ENCODE measurements around the gene HADHA. TPM values are rescaled to one million over a fixed set of nuclear protein-coding genes. Genes with fewer than 3 reads are reported as not detected.
"Not testable (repeated sequence)": the region's sequence is repeated elsewhere in the genome, so short reads cannot be mapped to it uniquely, and the experiment has no call there.

HADHA gene
- total RNA-seq (ENCODE audit: insufficient read depth, low replicate concordance) = 102 TPM

DNA sequence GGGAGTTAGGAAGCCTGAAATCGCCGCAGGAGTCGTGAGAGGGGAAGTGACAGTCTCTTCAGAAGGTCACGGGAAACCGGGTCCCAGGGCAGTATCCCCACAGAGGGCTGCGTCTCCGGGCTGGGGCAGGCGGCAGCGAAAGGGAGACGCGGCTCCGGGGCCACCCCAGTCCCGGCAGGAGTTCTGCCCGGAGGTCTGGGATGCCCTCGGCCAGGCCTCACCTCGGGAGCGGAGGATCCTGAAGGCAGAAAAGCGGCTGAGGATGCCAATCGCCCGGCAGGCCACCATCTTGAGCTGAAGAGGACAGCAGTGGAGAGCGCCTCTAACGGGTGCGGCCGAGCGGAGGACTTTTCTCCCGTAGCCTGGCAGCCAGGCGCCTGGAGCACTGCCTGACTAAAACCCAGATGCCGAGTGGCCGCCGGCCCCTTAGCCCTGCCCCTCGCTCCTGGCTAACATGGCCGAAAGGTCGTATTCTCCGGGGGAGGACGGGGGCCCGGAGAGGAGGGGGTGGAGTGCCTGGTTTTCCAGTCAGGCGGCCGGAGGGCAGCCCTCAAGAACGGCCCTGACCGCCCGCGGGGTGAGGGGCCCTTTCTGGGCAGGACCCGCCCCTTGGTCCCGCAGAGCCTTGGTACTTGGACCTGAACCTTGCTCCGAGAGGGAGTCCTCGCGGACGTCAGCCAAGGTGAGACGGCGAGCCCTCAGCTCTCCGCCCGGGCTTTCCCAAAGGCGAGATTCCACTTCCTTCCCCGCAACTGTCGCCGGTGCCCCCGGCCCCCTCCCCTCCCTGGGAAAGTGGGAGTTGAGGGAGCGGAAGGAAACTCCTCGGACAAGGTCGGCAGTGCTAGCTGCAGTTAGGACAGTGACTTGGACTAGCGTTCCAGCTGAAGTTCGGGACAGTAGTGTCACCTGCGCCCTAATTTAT, at the start of gene HADHA, which contains the start of gene HADHB:
Gene HADHA (minus strand): TSS at position 324 of the 922 bp plus-strand sequence. CDS start 36 bp downstream, at position 288.
Gene HADHB (plus strand): TSS at position 631 of the 922 bp plus-strand sequence. CDS start 9,316 bp downstream, outside the sequence.
- DNase-seq (ENCODE audit: low spot score) = peak; percentile 94

DNA sequence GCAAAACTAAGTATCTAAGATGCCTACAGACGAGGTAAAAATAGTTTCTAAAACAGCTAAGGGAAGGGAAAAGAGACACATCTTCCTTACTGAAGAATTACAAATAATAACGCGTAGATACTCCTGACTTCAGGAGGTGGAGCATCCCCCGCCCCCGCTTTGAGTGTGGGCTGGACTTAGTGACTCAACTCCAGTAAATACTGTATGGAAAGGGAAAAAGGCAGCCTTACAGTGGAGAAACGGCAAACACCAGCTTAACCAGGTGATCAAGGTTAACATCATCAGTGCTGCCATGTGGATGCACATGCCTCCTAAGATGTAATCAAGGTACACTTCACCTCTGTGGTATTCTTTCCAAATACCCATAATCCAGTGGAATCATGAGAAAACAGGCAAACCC, 48.2 kb upstream of the HADHA start:
- peak; percentile 14 for DNase-seq (ENCODE audit: low spot score)

DNA sequence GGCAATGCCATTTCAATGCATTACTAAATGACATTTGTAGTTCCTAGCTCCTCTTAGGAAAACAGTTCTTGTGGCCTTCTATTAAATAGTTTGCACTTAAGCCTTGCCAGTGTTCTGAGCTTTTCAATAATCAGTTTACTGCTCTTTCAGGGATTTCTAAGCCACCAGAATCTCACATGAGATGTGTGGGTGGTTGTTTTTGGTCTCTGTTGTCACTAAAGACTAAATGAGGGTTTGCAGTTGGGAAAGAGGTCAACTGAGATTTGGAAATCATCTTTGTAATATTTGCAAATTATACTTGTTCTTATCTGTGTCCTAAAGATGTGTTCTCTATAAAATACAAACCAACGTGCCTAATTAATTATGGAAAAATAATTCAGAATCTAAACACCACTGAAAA, 45.6 kb upstream of the HADHA start:
- no peak for DNase-seq (ENCODE audit: low spot score)

DNA sequence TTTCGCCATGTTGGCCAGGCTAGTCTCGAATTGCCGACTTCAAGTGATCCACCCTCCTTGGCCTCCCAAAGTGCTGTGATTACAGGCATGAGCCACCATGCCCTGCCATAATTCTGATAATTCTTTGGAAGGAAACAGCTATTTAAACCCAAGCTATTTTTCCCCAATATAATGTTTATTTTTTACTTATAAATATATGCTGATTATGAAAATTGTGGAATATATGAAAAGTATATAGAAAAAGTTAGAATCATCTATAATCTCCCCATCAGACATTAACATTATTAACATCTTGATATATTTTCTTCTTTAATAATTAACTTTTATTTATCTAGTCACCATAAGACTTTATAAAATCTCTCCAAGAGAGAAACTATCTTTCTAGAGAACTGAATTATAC, 41.5 kb upstream of the HADHA start:
- no peak for DNase-seq (ENCODE audit: low spot score)

DNA sequence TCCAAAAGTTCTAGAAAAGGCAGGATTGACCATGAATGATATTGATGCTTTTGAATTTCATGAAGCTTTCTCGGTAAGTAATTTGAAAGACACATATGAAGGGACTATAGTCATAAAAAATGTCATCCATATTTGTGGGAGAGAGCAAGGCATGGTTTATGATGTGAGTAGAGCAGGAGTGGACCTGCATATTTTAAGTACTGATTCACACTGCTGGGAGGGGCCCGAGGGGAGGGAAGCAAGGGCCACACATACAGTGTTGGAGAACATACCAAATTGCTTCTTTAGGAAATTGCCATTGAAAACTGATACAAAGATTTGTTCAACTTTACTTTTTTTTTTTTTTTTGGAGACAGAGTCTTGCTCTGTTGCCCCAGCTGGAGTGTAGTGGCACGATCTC, 39.7 kb upstream of the HADHA start:
- no peak for DNase-seq (ENCODE audit: low spot score)

DNA sequence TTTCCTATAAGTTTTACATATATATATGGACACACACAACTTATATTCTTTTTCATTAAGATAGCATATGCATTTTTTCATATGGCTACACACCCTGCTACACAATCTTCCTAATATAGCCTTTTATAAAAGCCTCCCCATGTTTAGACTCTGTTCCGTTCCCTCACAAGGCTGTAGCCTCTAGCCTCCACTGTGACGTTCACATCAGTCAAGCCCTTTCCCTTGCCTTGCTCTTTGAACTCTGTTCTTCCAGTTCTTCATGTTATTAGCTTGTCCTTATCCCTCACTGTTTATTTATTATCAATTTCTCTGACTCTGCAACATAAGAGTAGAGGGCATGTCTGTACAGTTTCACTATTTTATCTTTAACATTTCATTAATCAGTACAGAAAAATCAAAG, 39.2 kb upstream of the HADHA start:
- DNase-seq (ENCODE audit: low spot score) = no peak

DNA sequence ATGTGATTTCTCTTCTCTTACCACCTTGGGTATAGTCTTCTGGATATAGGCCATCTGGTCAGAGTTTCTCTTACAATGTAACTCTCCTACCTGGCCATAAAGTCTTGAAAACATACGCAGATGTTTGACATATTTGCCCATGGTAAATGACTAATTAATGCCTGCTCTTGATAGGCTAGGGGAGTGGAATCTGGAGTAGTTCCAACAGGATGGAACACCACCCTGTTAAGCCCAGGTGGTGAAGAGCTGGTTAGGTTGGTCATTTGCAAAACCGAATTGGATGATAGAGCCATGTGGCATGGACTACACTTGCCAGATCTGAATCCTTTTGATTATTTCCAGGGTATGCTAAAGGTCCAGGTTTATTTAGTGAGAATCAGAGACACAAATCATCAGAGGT, 36.8 kb upstream of the HADHA start:
- no peak for DNase-seq (ENCODE audit: low spot score)

DNA sequence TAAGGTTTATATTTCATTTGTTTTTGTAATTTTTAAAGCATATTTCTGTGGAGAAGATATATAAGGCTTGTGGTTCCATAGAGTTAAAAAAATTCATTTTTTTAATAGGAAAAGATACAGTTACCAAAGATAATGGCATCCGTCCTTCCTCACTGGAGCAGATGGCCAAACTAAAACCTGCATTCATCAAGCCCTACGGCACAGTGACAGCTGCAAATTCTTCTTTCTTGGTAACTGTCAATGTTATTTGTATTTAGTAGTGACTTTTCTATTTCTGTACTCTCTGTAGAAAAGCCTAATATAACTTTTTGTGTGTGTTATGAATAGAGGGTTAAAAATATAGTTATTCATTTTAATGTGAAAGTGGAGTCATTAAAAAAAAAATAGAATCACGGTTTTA, 35.5 kb upstream of the HADHA start:
- no peak for DNase-seq (ENCODE audit: low spot score)

DNA sequence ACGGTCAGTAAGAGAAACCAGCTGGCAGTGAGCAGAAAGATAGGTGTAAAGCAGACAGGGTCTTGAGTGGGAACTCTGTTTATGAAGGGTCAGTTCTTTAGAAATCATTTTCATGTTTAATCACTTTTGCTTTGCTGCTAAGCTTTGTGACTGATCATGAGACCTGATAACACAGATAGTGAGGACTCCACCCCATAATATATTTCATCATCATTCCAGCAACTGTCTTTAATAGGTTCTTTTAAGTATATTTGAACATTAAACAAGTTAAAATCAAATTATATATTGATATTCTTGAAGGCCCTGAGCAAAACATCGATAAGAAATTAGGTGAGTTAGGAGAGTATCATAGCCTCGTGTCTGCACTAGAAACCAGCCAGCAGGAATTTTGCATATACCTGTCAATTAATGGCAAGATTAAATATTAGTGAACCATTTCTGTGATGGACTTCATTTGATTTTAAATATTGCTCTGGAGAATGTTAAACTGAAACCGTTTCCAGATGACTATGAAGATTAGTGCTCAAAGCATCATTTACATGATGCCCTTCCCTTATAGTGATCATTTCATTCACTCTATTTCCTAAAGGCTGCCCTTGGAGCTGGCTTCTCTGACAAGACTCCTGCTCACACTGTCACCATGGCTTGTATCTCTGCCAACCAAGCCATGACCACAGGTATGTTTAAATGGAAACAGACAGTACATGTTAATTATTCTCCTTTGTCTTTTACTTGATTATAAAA, 32.2 kb upstream of the HADHA start:
- DNase-seq (ENCODE audit: low spot score) = no peak

DNA sequence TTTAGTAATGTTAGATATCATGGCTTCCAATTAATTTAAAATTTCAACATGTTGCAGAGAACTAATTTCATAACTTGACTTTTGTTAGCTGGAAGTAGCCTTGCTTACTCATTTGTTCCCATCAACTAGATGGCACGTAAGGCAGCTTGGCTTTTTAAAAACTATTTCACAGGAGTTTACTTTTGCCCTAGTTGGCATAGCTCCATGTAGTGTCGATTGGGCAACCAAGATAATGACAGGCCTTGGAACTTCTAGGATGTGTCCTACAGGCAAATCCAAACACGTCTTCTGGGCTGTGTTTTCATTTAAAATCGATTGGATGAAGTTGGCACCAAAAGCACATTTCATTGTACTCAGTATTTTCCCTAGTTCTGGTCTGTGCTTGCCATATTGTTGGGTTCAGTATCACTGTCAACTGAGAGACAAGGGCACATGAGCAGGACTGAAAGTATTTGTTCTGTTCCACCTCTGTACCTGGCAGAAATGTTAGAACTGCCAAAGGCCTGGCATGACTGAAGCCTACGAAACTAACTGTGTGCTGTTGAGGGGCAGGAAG, 29.7 kb upstream of the HADHA start:
- DNase-seq (ENCODE audit: low spot score) = peak; percentile 39

DNA sequence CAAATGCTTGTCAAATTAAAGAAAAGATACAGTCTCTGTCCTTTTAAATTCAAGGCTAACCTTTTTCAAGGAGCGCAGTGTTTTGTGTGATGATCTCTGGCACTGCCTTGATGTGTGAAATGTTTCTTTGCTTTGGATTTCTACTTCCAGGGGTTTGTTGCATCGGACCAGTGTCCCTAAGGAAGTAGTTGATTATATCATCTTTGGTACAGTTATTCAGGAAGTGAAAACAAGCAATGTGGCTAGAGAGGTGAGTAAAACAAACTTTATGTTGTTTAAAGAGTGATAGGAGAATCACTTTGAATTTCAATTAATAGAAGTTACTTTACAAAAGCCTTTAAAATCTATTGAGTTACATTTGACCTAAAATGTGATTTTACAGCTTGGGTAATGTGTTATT, 29.1 kb upstream of the HADHA start:
- DNase-seq (ENCODE audit: low spot score) = no peak

DNA sequence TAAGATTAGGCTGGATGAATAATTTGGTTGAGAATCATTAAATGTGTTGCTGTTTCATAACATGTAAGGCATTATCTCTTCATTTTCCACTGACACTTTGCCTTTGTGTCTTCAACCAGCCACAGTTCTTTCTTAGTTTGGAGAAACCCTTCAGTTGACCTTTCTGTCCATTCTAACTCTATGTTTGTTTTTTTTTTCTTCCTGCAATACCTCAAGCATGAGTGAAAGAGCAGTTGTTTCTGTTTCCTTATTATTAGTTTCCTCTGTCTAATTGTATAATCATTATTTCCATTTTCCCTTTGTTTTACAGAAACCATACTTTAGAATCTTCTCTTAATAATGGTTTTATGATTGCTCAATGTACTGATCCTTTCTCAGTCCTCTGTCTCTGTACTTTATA, 25.9 kb upstream of the HADHA start:
- DNase-seq (ENCODE audit: low spot score) = no peak

DNA sequence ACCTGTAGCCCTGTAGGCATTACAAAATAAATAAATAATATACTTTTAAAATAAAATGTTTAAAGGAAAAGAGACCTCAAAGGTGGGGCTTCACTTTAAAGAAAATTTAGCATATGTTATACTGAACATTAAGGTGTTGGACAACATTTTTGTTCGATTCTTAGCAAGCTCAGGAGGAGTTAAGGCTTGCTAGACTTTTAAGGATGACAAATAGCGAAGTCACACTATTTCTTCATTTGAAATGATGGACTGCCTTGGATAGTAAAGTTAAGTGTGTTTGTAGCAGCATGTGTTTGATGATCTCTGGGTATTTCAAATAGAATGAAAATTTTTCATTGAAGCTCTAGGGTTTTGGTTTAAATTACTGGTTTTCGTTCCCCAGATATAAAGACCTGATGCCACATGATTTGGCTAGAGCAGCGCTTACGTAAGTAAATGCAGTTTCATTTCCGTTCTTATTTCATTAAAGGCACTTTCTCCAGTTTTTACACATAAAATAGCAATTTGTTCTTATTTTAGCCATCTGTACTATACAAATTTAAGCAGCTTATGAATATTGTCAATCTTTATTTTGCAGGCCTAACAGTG, 25.2 kb upstream of the HADHA start:
- DNase-seq (ENCODE audit: low spot score) = no peak

DNA sequence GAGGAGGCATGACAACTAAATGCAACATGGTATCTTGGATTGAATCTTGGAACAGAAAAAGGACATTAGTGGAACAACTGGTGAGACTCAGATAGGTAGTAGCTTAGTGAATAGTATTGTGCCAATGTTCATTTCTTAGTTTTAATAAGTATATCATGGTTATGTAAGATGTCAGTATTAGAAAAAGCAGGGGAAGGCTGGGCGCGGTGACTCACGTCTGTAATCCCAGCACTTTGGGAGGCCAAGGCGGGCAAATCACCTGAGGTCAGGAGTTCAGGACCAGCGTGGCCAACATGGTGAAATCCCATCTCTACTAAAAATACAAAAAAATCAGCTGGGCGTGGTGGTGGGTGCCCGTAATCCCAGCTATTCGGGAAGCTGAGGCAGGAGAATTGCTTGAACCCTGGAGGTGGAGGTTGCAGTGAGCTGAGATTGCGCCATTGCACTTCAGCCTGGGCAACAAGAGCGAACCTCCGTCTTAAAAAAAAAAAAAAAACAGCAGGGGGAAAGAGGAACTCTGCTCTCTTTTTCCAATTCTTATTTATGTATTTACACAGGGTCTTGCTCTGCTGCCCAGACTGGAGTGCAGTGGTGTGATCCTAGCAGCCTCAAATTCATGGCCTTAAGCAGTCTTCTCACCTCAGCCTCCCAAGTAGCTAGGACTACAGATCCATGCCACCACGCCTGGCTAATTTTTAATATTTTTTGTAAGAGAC, 24.4 kb upstream of the HADHA start:
- not testable (repeated sequence) for DNase-seq (ENCODE audit: low spot score)

DNA sequence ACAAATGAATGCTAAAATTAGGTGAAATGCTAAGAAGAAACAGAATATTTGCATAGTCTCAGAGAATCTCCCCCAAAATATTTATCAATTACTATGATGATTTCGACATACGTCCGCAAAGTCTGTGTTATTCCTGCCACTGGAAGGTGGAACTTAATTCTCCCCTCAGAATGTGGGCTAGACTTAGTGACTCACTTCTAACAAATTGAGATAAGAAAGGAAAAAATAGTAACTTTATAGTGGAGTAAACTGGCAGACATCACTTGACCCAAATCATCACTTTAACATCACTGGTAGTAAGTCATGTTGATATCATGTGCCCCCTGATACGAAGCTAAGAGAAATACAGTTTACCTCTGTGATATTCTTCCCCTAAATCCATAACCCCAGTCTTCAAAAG, 23.8 kb upstream of the HADHA start:
- no peak for DNase-seq (ENCODE audit: low spot score)

DNA sequence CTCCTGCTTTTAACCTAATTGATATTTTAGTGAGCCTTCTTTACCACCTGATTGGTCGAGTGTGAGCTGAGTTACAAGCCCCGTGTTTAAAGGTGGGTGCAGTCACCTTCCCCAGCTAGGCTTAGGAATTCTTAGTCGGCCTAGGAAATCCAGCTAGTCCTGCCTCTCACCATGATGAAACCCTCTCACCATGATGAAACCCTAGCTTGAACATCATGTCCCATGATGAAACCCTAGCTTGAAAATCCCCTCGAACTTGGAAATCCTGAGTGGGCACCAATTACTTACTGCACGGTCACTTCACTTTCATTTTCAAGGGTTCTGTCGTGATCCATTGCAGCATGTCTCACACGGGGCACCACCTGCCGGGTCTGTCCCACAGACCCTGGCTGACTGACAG, 14.4 kb upstream of the HADHA start:
- not testable (repeated sequence) for DNase-seq (ENCODE audit: low spot score)

DNA sequence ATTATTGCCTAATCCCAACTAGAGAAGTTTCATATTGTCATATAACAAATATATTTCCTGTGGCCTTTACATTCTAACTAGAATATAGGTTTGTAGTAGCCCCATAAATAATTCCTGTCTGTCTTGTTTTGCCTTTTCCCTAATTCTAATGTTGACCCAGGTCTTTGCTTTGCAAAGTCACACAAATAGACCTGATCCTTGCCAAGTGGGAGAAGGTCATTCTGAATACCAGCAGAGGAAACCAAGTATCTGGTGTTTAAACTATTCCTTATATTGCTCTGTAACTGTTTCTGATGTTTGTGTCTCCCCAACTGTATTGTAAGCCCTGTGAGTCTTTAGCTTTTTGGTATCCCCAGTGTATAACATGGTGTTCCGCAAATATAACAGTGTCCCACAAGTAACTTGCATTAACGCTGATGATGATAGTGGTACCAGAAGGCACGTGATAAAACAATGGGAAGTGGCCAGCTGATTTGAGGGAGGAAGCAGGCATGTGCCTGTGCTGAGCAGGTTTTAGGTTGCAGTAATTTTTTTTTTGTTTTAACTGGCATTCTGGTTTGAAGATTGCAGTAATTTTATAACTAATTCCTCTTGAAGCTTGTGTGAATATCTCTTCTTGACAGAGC, 11.4 kb upstream of the HADHA start:
- DNase-seq (ENCODE audit: low spot score) = no peak

DNA sequence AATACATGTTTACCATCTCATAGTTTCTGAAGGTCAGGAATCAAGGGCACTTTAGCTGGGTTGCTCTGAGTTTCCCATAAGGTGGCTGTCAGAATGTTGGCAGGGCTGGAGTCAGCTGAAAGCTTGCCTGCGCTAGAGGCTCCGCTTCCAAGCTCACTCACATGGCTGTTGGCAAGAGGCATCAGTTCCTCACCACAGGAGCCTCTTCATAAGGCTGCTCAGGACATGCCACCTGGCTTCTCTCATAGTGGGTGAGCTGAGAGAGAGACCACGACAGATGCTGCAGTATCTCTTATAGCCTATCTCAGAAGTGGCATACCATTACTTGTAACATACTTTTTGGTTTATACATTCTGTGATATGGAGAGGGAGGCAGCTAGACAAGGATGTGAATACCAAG, 7.5 kb upstream of the HADHA start:
- DNase-seq (ENCODE audit: low spot score) = no peak

DNA sequence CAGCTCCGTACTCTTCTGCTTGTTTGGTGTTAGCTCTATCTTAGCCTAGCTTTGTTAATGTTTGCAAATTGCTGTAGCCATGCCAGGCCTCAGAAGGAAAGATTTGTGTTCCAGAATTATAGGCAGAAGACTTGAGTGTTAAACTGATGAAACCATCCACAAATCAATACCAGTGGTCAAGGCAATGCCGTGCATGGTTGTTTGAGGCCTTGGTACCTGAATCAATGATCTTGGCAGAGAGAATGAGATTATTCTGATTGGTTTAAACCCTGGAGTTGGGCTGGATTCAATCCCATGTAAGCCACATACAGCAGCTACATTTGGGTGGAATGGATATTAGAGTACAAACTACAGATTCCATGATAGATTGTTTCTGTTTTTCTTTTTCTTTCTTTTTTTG, 5.2 kb upstream of the HADHA start:
- no peak for DNase-seq (ENCODE audit: low spot score)

DNA sequence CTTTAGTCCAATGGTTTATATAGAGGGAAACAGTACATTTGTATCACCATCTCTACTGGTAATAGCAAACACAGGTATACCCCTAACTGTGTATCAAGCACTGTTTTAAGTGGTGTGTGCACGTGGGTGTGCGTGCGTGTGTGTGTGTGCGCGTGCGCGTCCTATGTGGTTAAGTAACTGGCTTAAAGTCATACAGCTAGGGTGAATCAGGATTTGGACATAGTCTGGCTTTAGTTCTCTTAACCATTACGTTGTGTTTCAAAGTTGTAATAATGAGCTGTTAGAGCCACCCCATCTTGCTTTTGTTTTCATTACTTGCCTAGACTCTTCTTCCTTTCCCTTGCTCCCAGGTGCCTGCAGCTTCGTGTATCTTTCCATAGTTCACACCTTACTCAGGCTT, 2.4 kb upstream of the HADHA start:
- no peak for DNase-seq (ENCODE audit: low spot score)

DNA sequence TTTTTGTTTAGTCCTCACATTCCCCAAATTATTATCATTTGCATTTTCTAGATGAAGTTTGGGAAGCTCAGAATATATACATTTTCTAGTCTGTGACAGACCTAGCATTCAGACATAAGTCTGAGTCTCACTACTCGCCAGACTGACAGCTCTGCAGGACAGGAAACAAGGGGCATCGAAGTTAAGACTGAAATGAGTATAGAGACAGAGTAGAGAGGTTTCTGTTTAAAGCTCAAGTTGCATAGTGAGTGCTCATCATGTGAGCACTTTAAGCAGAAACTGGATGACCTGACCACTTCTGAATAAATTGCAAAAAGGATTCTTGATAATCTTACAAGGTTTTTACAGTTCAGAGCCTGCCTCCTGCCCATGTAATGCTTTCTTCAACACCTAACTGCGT, 1.4 kb upstream of the HADHA start:
- no peak for DNase-seq (ENCODE audit: low spot score)

Measured in umbilical cord (tissue), 2 donors.